MCF 10A (cell line): ENCODE data around the gene GPR84. TPM values are rescaled to one million over a fixed set of nuclear protein-coding genes. Genes with fewer than 3 reads are reported as not detected.
A peak's percentile ranks its signal among the peaks of the same experiment; 100 is the strongest.

Source experiments
- BruUV-seq: library from RNA; stranded (reverse); fragments of 400-500 nt; replicated peaks from 2 replicates; lab custom pipeline; 2021; lab: Mats Ljungman, UMichigan
- CTCF ChIA-PET: fragments of 300-600 bp; sonication (Branson Sonifier 250); formaldehyde crosslinking; extraction: SDS; loops from one replicate; lab custom pipeline; 2021; ENCODE audit warnings: antibody characterized with exemption, inconsistent platforms; lab: Yijun Ruan, JAX
- POLR2A ChIA-PET: fragments of 300-600, 350-650 bp; sonication (Branson Sonifier 250); formaldehyde crosslinking; extraction: SDS; loops from one replicate; lab custom pipeline; 2020; ENCODE audit warnings: antibody characterized with exemption, inconsistent platforms; lab: Yijun Ruan, JAX
- DNase-seq: peaks from one replicate; pipeline ENCODE4 v3.0.0-alpha.2; 2018; ENCODE audit not compliant: unreplicated experiment
- H3K27ac Mint-ChIP-seq: one replicate; pipeline ENCODE4 v1.8.0; 2022; ENCODE audit warnings: mild to moderate bottlenecking, low read depth, mixed read lengths; ENCODE audit not compliant: unreplicated experiment
- H3K27me3 Mint-ChIP-seq: one replicate; pipeline ENCODE4 v1.8.0; 2022; ENCODE audit warnings: mixed read lengths; ENCODE audit not compliant: insufficient read depth, unreplicated experiment
- H3K36me3 Mint-ChIP-seq: one replicate; pipeline ENCODE4 v1.8.0; 2022; ENCODE audit warnings: mild to moderate bottlenecking, moderate library complexity, mixed read lengths; ENCODE audit not compliant: insufficient read depth, unreplicated experiment
- H3K4me1 Mint-ChIP-seq: one replicate; pipeline ENCODE4 v1.8.0; 2022; ENCODE audit warnings: mixed read lengths; ENCODE audit not compliant: insufficient read depth, unreplicated experiment
- H3K4me3 Mint-ChIP-seq: one replicate; pipeline ENCODE4 v1.8.0; 2022; ENCODE audit warnings: mild to moderate bottlenecking, moderate library complexity, mixed read lengths; ENCODE audit not compliant: unreplicated experiment
- H3K9me3 Mint-ChIP-seq: one replicate; pipeline ENCODE4 v1.8.0; 2022; ENCODE audit warnings: mixed read lengths; ENCODE audit not compliant: unreplicated experiment
- CTCF ChIP-seq: fragments of 200-600 bp; IDR thresholded peaks from one replicate; pipeline ENCODE4 v1.8.0; 2022; ENCODE audit warnings: antibody characterized with exemption, mild to moderate bottlenecking; ENCODE audit not compliant: unreplicated experiment
- intact Hi-C: fragments of 100-400 bp; cut with micrococcal nuclease; formaldehyde crosslinking; loops from 2 replicates; pipeline ENCODE4 v1.14.1; 2022
- total RNA-seq: library from RNA; stranded (reverse); gene quantifications from 2 replicates; pipeline ENCODE4 v1.2.3, GENCODE V29; 2022

Gene GPR84
- total RNA-seq, 1 experiment from 2014 or later = not detected

- Mint-ChIP-seq H3K27ac (peak overlapping the region; percentile 70), H3K9me3 (no peaks in the 10 kb centered on the region), H3K4me1 (peaks cover 21% of the 10 kb centered on the region), H3K27me3 (no peaks in the 10 kb centered on the region), H3K36me3 (no peaks in the 10 kb centered on the region), H3K4me3 (no peak overlapping the region)
- ChIA-PET POLR2A (interaction anchor here (0.7 to 2.8 kb wide), 7 partner anchors 81 to 144 kb away, joined by 3 to 8 read pairs (median 4); partner anchors contain the start of genes CBX5 and HNRNPA1), CTCF (interaction anchor here (0.6 to 6.1 kb wide), 41 partner anchors 10 to 329 kb away, joined by 3 to 57 read pairs (median 4); partner anchors contain the start of genes CBX5 and COPZ1)
- peak; percentile 96 for TF ChIP-seq CTCF
- peak; percentile 87 for DNase-seq
- intact Hi-C loops = loop anchor here (1.0 to 10.0 kb wide), 5 partner anchors 24 to 356 kb away; partner anchors contain the start of genes HOXC8 and HOXC9
- BruUV-seq = no TSS peak
Observed at GRCh38 chr12:54360717-54361456, 3.4 kb downstream of the GPR84 start.

- ChIA-PET POLR2A (interaction anchor here (0.7 to 2.8 kb wide), 22 partner anchors 10 to 360 kb away, joined by 3 to 47 read pairs (median 5); partner anchors contain the start of genes CBX5, COPZ1, HNRNPA1 and HOXC9), CTCF (interaction anchor here (0.6 to 6.1 kb wide), 33 partner anchors 9 to 1696 kb away, joined by 3 to 57 read pairs (median 4); partner anchors contain the start of gene COPZ1)
- intact Hi-C loops = loop anchor here (1.0 to 10.0 kb wide), 4 partner anchors 23 to 355 kb away; partner anchors contain the start of genes HOXC8 and HOXC9
Observed at GRCh38 chr12:54359762-54360351, 4.4 kb downstream of the GPR84 start.

GRCh38 chr12:54358945-54359761 lies 5.1 kb downstream of the GPR84 start:
- no peaks in the 10 kb centered on the region for H3K9me3 Mint-ChIP-seq
- ChIA-PET CTCF (interaction anchor here (0.6 to 6.1 kb wide), 20 partner anchors 9 to 1769 kb away, joined by 3 to 57 read pairs (median 5); partner anchors contain the start of genes COPZ1 and ESYT1), POLR2A (interaction anchor here (0.6 to 2.8 kb wide), 31 partner anchors 9 to 359 kb away, joined by 3 to 47 read pairs (median 4); partner anchors contain the start of genes CBX5, COPZ1, HNRNPA1 and HOXC8)
- DNase-seq = peak; percentile 99
- no peaks in the 10 kb centered on the region for H3K27me3 Mint-ChIP-seq
- no peak for TF ChIP-seq CTCF
- H3K36me3 Mint-ChIP-seq = no peaks in the 10 kb centered on the region
- H3K27ac Mint-ChIP-seq = no peak overlapping the region
- H3K4me3 Mint-ChIP-seq = no peak overlapping the region
- peaks cover 23% of the 10 kb centered on the region for H3K4me1 Mint-ChIP-seq
- intact Hi-C loops = no loop called here
- TSS peak; percentile 88 for BruUV-seq

More at GRCh38 chr12:54359762-54360351, 4.4 kb downstream of the GPR84 start:
- Mint-ChIP-seq H3K27me3 (no peaks in the 10 kb centered on the region), H3K36me3 (no peaks in the 10 kb centered on the region), H3K9me3 (no peaks in the 10 kb centered on the region), H3K27ac (no peak overlapping the region), H3K4me3 (no peak overlapping the region), H3K4me1 (peaks cover 23% of the 10 kb centered on the region)
- no peak for DNase-seq
- no TSS peak for BruUV-seq
- TF ChIP-seq CTCF = no peak
